ENCODE data around the gene AGPS. TPM values are rescaled to one million over a fixed set of nuclear protein-coding genes. Genes with fewer than 3 reads are reported as not detected.

AGPS gene
- total RNA-seq, 3 donors from 2014 or later (not counting 1 experiment from before 2014, with no cell fraction given) = 27.4 to 36.0 (median 35.6) TPM

- Histone ChIP-seq H3K9me3 (ENCODE audit: control insufficient read depth, insufficient read depth, low read length) (no peaks in the 10 kb centered on the region), H3K4me1 (ENCODE audit: control insufficient read depth, insufficient read depth, low read length) (no peaks in the 10 kb centered on the region), H3K4me3 (ENCODE audit: low read length) (no peak overlapping the region), H3K36me3 (ENCODE audit: control insufficient read depth, insufficient read depth, low read length) (peaks cover 4% of the 10 kb centered on the region), H3K27ac (ENCODE audit: low read length) (no peak overlapping the region), H3K27me3 (ENCODE audit: control insufficient read depth, insufficient read depth, low read length) (no peaks in the 10 kb centered on the region)
- Mint-ChIP-seq H3K4me3 (no peak overlapping the region), H3K36me3 (peaks cover 8% of the 10 kb centered on the region), H3K27ac (no peak overlapping the region), H3K4me1 (no peaks in the 10 kb centered on the region), H3K27me3 (ENCODE audit: low read depth in 2 of 2) (no peaks in the 10 kb centered on the region), H3K9me3 (no peaks in the 10 kb centered on the region)
- intact Hi-C loops (cut with micrococcal nuclease) = no loop called here
- no peak for DNase-seq
- 100% methylated on average over 1 of the region's 1 CpG for WGBS (ENCODE audit: insufficient coverage)
- no peak for TF ChIP-seq CTCF (IDR thresholded peaks at IDR 0.05)
- no peak for ATAC-seq
Observed at GRCh38 chr2:177537213-177537612, 144.6 kb downstream of the AGPS start.

- ATAC-seq = no peak
- Histone ChIP-seq H3K4me3 (ENCODE audit: low read length) (no peak overlapping the region), H3K4me1 (ENCODE audit: control insufficient read depth, insufficient read depth, low read length) (no peaks in the 10 kb centered on the region), H3K36me3 (ENCODE audit: control insufficient read depth, insufficient read depth, low read length) (peaks cover 4% of the 10 kb centered on the region), H3K9me3 (ENCODE audit: control insufficient read depth, insufficient read depth, low read length) (no peaks in the 10 kb centered on the region), H3K27me3 (ENCODE audit: control insufficient read depth, insufficient read depth, low read length) (no peaks in the 10 kb centered on the region), H3K27ac (ENCODE audit: low read length) (no peak overlapping the region)
- DNase-seq = no peak
- Mint-ChIP-seq H3K4me3 (no peak overlapping the region), H3K4me1 (no peaks in the 10 kb centered on the region), H3K27ac (no peak overlapping the region), H3K9me3 (no peaks in the 10 kb centered on the region), H3K27me3 (ENCODE audit: low read depth in 2 of 2) (no peaks in the 10 kb centered on the region), H3K36me3 (peaks cover 8% of the 10 kb centered on the region)
- no peak for TF ChIP-seq CTCF (IDR thresholded peaks at IDR 0.05)
- WGBS (ENCODE audit: insufficient coverage) = no CpG with 5 or more reads among the region's 3 CpGs
- intact Hi-C loops (cut with micrococcal nuclease) = no loop called here
Observed at GRCh38 chr2:177537636-177538035, 145.1 kb downstream of the AGPS start.

- Mint-ChIP-seq H3K27me3 (ENCODE audit: low read depth in 2 of 2) (no peaks in the 10 kb centered on the region), H3K27ac (no peak overlapping the region), H3K4me3 (no peak overlapping the region), H3K4me1 (no peaks in the 10 kb centered on the region), H3K36me3 (peaks cover 8% of the 10 kb centered on the region), H3K9me3 (no peaks in the 10 kb centered on the region)
- no peaks in the 10 kb centered on the region for H3K27me3 ChIP-seq (ENCODE audit: control insufficient read depth, insufficient read depth, low read length)
- H3K4me1 ChIP-seq (ENCODE audit: control insufficient read depth, insufficient read depth, low read length) = no peaks in the 10 kb centered on the region
- H3K27ac ChIP-seq (ENCODE audit: low read length) = no peak overlapping the region
- peaks cover 4% of the 10 kb centered on the region for H3K36me3 ChIP-seq (ENCODE audit: control insufficient read depth, insufficient read depth, low read length)
- no peaks in the 10 kb centered on the region for H3K9me3 ChIP-seq (ENCODE audit: control insufficient read depth, insufficient read depth, low read length)
- WGBS (ENCODE audit: insufficient coverage) = 83% methylated on average over 3 of the region's 3 CpGs
- ATAC-seq (no peak), DNase-seq (no peak)
- TF ChIP-seq CTCF (IDR thresholded peaks at IDR 0.05) = no peak
- intact Hi-C loops (cut with micrococcal nuclease) = no loop called here
- no peak overlapping the region for H3K4me3 ChIP-seq (ENCODE audit: low read length)
Observed at GRCh38 chr2:177538323-177538722, 145.8 kb downstream of the AGPS start.

GRCh38 chr2:177540283-177540682 lies 147.7 kb downstream of the AGPS start:
- Mint-ChIP-seq H3K27me3 (ENCODE audit: low read depth in 2 of 2) (no peaks in the 10 kb centered on the region), H3K4me1 (no peaks in the 10 kb centered on the region), H3K27ac (no peak overlapping the region), H3K4me3 (no peak overlapping the region), H3K36me3 (peaks cover 8% of the 10 kb centered on the region), H3K9me3 (no peaks in the 10 kb centered on the region)
- no peak for DNase-seq
- Histone ChIP-seq H3K4me1 (ENCODE audit: control insufficient read depth, insufficient read depth, low read length) (no peaks in the 10 kb centered on the region), H3K9me3 (ENCODE audit: control insufficient read depth, insufficient read depth, low read length) (no peaks in the 10 kb centered on the region), H3K27me3 (ENCODE audit: control insufficient read depth, insufficient read depth, low read length) (no peaks in the 10 kb centered on the region), H3K4me3 (ENCODE audit: low read length) (no peak overlapping the region), H3K36me3 (ENCODE audit: control insufficient read depth, insufficient read depth, low read length) (peaks cover 4% of the 10 kb centered on the region), H3K27ac (ENCODE audit: low read length) (no peak overlapping the region)
- intact Hi-C loops (cut with micrococcal nuclease) = no loop called here
- WGBS (ENCODE audit: insufficient coverage) = no CpG with 5 or more reads among the region's 1 CpG
- TF ChIP-seq CTCF (IDR thresholded peaks at IDR 0.05) = no peak
- ATAC-seq = no peak

Measured in natural killer cell (primary cell).